ENCODE results near the gene TRIM74.
"Not testable (repeated sequence)": the region's sequence is repeated elsewhere in the genome, so short reads cannot be mapped to it uniquely, and the experiment has no call there.

TRIM74 gene
- 0.12 to 1.3 (median 0.69) reads per million in 4 donors for total RNA-seq

GRCh38 chr7:72968980-72969516, at the start of gene TRIM74:
TSS of gene TRIM74 (minus strand) at chr7:72969466. CDS start at chr7:72966157, 3,309 bp downstream.
- not testable (repeated sequence) for DNase-seq

- not testable (repeated sequence) for DNase-seq
These were observed 37.2 kb upstream of the TRIM74 start for GRCh38 chr7:73006491-73006890.

- peak; percentile 80 to 95 (median 83) for DNase-seq
These were observed 36.6 kb upstream of the TRIM74 start for GRCh38 chr7:73005693-73006447.

- DNase-seq, result peak in 4 of 5 donors; percentile 55 to 77 (median 61)
These were observed 36.1 kb upstream of the TRIM74 start for GRCh38 chr7:73005356-73005692.

- not testable (repeated sequence) for DNase-seq
These were observed 28.7 kb upstream of the TRIM74 start for GRCh38 chr7:72997887-72998468.

- DNase-seq, result not testable (repeated sequence)
These were observed 28.2 kb upstream of the TRIM74 start for GRCh38 chr7:72997447-72997846.

GRCh38 chr7:72995484-72995883, 26.2 kb upstream of the TRIM74 start:
- not testable (repeated sequence) for DNase-seq

- not testable (repeated sequence) for DNase-seq
These were observed 21.1 kb upstream of the TRIM74 start for GRCh38 chr7:72990146-72990913.

- not testable (repeated sequence) for DNase-seq
These were observed 12.8 kb upstream of the TRIM74 start for GRCh38 chr7:72982084-72982483.

- DNase-seq, result not testable (repeated sequence)
These were observed 11.1 kb upstream of the TRIM74 start for GRCh38 chr7:72980382-72980781.

- DNase-seq, result not testable (repeated sequence)
These were observed 7.2 kb upstream of the TRIM74 start for GRCh38 chr7:72976434-72976833.

GRCh38 chr7:72975656-72976286, 6.5 kb upstream of the TRIM74 start:
- not testable (repeated sequence) for DNase-seq

GRCh38 chr7:72974781-72975180, 5.5 kb upstream of the TRIM74 start:
- not testable (repeated sequence) for DNase-seq

- not testable (repeated sequence) for DNase-seq
These were observed 2.2 kb upstream of the TRIM74 start for GRCh38 chr7:72971505-72971904.

- not testable (repeated sequence) for DNase-seq
These were observed 422 bp upstream of the TRIM74 start for GRCh38 chr7:72969688-72970087.

GRCh38 chr7:72966892-72967291, 2.4 kb downstream of the TRIM74 start:
- not testable (repeated sequence) for DNase-seq

- not testable (repeated sequence) for DNase-seq
These were observed 3.9 kb downstream of the TRIM74 start for GRCh38 chr7:72965186-72965975.

GRCh38 chr7:72963056-72963455, 6.2 kb downstream of the TRIM74 start:
- DNase-seq, result not testable (repeated sequence)

- not testable (repeated sequence) for DNase-seq
These were observed 8.0 kb downstream of the TRIM74 start for GRCh38 chr7:72961346-72961650.

GRCh38 chr7:72960626-72961345, 8.5 kb downstream of the TRIM74 start:
- DNase-seq, result not testable (repeated sequence)

GRCh38 chr7:72960029-72960428, 9.2 kb downstream of the TRIM74 start:
- not testable (repeated sequence) for DNase-seq
